ENCODE results near the gene VSTM2A.

DNA sequence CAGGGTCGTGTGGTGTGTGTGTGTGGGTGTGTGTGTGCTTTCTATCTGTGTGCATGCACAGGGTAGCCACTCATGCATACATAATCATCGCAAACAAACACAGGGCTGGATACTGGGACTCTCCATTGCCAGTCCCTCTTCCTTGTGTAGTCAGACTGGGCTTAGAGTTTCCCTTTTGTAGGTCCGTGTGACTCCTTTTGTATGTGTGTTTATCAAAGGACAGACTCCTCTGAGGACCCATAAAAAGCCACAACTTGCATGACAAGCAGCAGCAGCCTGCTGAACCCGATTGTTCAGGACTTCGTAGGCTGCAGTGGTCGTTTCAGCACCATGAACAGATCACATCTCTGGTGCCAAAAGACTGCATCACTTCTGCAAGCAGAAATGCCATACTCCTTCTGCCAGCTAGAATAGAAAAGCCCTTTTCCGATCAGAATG, 895 bp downstream of the VSTM2A start:
- no peak for TF ChIP-seq EZH2 (IDR thresholded peaks at IDR 0.05; ENCODE audit: insufficient read depth, low read length)
- TF ChIP-seq, protein P1, sequence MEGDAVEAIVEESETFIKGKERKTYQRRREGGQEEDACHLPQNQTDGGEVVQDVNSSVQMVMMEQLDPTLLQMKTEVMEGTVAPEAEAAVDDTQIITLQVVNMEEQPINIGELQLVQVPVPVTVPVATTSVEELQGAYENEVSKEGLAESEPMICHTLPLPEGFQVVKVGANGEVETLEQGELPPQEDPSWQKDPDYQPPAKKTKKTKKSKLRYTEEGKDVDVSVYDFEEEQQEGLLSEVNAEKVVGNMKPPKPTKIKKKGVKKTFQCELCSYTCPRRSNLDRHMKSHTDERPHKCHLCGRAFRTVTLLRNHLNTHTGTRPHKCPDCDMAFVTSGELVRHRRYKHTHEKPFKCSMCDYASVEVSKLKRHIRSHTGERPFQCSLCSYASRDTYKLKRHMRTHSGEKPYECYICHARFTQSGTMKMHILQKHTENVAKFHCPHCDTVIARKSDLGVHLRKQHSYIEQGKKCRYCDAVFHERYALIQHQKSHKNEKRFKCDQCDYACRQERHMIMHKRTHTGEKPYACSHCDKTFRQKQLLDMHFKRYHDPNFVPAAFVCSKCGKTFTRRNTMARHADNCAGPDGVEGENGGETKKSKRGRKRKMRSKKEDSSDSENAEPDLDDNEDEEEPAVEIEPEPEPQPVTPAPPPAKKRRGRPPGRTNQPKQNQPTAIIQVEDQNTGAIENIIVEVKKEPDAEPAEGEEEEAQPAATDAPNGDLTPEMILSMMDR (IDR thresholded peaks at IDR 0.05; ENCODE audit: insufficient read depth, low read depth, low read length), result no peak

Data from astrocyte (in vitro differentiated cells and primary cell).